ENCODE data around the gene ARHGAP15.

GRCh38 chr2:143329288-143329687, 200.1 kb downstream of the ARHGAP15 start:
- TF ChIP-seq SUZ12 (IDR thresholded peaks at IDR 0.05; ENCODE audit: extremely low read depth, insufficient read depth, insufficient read length) (no peak), YY1 (IDR thresholded peaks at IDR 0.05; ENCODE audit: insufficient read depth, insufficient read length) (no peak)

Measured in NT2/D1 (cell line).